GM23248 (cell line): ENCODE data around the gene HSD17B8.

Source experiments
- EZH2 ChIP-seq: fragments of 200-600 bp; sonication (generic); IDR thresholded peaks from 2 replicates; pipeline ENCODE4 v1.6.1; 2018; ENCODE audit warnings: antibody characterized with exemption, mild to moderate bottlenecking; ENCODE audit not compliant: insufficient read depth, poor library complexity, severe bottlenecking
- EZH2phosphoT487 ChIP-seq: fragments of 200-600 bp; sonication (generic); IDR thresholded peaks from 2 replicates; pipeline ENCODE4 v1.6.1; 2018; ENCODE audit warnings: antibody characterized with exemption, moderate library complexity, mild to moderate bottlenecking, low read depth; ENCODE audit not compliant: insufficient read depth

DNA sequence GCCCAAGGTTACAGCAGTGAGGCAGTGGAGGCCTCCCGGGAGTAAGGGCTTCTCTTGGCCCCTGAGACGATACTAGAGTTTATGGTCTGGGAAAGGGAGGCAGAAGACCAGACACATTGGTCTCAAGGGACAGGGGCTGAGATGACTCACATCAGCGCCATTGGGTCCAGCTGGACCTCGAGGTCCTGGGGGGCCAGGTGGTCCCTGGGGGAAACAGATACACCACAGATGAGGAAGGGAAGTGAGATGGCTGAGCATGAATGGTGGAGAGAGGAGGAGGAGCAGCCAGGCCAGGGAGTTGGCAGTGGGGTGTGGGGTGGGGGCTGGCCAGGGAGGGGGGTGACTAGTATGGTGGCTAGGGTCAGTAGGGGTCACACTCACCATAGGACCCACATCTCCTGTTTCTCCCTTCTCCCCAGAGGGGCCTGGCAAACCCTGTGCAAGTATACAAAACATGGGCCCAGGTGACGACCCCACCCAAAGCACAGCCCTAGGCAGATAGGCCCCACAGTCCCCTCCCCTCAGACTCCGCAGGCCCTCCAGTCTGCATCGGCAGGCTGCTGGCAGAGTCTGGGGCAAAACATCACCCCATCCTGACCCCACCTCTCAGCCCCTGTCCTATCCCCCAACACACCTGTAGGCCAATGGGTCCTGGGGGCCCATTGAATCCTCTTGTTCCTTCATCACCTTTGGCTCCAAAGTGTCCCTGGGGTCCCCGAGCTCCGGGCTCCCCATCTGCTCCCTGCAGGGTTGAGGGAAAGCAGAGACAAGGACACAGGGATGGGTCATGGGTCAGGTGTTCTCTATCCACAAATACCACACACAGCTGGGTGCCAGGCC lies 34.1 kb upstream of the HSD17B8 start:
- TF ChIP-seq EZH2phosphoT487 (no peak), EZH2 (no peak)
